ENCODE results near the gene ACOXL.

ACOXL gene

GRCh38 chr2:110881908-110882307 lies 149.5 kb downstream of the ACOXL start:
- no peak for FAIRE-seq

- no peak for FAIRE-seq
These were observed 151.0 kb downstream of the ACOXL start for GRCh38 chr2:110883406-110883805.

GRCh38 chr2:110885256-110885655 lies 152.9 kb downstream of the ACOXL start:
- FAIRE-seq, result no peak

GRCh38 chr2:110886826-110887573 lies 154.6 kb downstream of the ACOXL start:
- no peak for FAIRE-seq

DNA sequence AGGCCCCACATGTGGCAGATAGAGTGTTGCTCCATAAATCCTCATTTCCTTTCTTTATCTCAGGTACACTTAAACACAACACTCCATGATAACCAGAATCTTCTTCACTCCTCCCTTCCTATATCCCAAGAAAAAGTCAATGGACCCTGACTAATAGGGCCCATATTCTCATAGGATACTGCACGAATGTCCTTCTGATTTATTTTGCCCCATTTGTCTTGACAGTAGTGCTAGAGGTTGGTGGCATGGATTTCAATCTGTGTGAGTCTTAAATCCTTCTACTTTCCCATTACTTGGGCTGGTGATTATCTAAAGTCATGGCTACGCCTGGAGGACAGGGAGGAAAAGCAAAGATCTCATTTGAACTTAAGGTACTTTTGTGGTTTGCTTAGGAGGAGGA lies 156.0 kb downstream of the ACOXL start:
- FAIRE-seq, result no peak

GRCh38 chr2:110891626-110892025 lies 159.3 kb downstream of the ACOXL start:
- FAIRE-seq, result no peak

GRCh38 chr2:110896226-110896625 lies 163.9 kb downstream of the ACOXL start:
- FAIRE-seq, result peak; percentile 7

DNA sequence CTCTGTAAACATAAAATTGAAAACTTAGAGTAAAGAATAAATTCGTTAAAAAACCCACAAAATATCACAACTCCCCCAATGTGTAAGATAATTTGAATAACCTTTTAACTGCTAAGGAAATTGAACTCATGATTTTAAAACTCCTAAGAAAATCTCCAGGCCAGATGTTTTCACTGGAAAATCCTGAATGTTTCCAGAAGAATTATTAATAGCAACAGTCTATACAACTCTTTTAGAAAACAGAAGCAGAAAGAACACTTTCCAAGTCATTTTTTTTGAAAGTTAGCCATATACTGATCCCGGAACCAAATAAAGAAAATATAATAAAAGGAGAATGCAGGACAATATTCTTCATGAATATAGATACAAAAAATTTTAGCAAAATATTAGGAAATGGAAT lies 165.6 kb downstream of the ACOXL start:
- no peak for FAIRE-seq

- no peak for FAIRE-seq
These were observed 167.8 kb downstream of the ACOXL start for GRCh38 chr2:110900191-110900590.

DNA sequence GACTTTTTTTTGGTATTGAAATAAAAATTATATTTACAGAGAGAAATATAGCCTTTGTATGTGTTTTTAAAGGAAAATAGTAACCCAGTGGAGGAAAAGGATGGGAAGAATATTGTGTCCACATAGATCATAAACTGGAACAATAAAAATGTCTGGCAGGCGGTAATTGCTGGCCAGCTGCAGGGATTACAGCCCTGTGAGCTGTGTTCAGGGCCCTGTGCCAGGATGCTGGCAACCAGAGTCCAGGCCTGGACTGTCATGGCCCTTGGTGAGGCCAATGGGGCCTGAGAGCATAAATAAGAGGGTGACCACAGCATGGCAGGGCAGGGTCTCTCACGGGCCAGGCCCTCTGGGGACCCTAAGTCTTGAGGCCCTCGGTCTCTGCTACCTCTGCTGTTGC lies 171.2 kb downstream of the ACOXL start:
- FAIRE-seq, result no peak

DNA sequence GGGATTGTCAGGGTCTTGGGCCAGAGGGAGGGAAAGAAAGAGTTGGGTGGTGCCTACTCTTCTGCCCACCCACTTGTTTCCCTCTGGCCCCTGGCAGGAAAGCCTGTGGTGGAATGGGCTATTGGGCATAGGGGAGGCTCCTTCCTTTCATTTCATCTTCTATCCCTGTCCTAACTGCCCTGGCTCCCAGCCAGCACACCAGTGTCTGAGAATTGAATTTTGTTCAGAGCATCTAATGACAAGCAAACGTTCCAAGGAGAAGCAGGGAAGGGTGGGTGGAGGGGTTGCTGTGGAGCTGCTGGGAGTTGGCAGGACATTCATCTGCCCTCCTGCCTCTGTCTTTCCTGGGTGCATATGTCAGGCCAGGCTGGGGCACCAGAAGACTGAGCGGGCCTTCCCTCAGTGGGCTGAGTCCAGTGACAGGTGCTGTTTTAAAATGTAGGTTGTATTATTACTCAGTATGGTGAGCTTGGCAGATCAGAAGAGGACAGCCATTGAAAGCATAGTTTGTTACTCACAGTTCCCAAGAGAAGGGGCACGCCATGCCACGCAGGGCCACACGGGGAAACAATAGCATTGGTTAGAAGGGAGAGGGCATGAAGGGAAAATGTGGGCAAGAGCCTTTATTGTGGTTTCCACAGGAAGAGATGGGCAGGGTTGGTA lies 171.9 kb downstream of the ACOXL start:
- FAIRE-seq, result no peak

DNA sequence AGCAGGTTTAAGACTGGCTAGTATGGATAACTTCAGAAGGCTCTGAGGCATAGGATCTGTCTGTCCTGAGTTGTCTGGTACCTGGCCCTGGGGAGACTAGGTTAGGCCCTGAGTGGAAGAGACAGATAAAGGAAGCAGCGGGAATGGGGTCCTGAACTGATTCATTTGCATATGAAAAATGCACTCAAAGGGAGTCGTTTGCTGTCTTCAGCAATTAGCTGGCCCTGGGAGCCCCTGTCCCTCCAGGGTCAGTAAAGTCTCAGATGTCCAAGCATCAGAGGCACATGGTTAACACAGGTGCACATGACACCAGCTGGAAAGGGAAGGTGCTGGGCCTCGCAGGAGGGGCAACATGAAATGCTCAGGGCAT lies 172.4 kb downstream of the ACOXL start:
- no peak for FAIRE-seq

GRCh38 chr2:110905217-110905616 lies 172.8 kb downstream of the ACOXL start:
- FAIRE-seq, result no peak

- no peak for FAIRE-seq
These were observed 174.4 kb downstream of the ACOXL start for GRCh38 chr2:110906613-110907298.

GRCh38 chr2:110909501-110909900 lies 177.1 kb downstream of the ACOXL start:
- FAIRE-seq, result no peak

- FAIRE-seq, result no peak
These were observed 178.1 kb downstream of the ACOXL start for GRCh38 chr2:110910423-110910822.

- FAIRE-seq, result no peak
These were observed 187.4 kb downstream of the ACOXL start for GRCh38 chr2:110919738-110920137.

- no peak for FAIRE-seq
These were observed 193.1 kb downstream of the ACOXL start for GRCh38 chr2:110925479-110925878.

DNA sequence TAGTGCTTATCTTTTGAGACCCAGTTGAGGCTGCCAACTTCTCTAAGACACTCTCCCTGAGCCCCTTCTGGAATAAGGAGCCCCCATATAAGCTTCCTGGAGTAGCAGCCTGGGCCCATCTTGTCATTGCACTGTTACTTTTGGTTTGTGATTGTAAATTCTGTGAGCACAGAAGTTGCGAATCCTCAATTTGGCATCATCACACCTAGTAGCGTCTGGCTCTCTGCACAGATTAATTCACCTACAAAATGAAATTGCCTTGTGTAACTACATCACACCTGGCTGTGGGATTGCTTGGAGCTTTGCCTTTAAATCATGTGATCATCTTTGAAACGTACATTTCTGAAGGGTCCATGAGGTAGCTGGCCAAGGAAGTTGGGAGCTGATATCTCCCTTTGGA lies 195.2 kb downstream of the ACOXL start:
- no peak for FAIRE-seq

DNA sequence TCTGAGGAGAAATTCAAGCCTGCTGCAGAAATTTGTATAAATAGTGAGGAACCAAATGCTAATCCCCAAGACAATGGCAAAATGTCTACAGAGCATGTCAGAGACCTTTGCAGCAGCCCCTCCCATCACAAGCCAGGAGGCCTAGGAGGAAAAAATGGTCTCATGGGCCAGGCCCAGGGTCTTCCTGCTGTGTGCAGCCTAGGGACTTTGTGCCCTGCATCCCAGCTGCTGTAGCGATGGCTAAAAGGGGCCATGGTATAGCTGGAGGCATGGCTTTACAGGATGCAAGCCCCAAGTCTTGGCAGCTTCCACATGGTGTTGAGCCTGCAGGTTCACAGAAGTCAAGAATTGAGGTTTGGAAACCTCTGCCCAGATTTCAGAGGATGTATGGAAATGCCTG lies 197.2 kb downstream of the ACOXL start:
- FAIRE-seq, result no peak

- no peak for FAIRE-seq
These were observed 199.3 kb downstream of the ACOXL start for GRCh38 chr2:110931648-110932047.

- FAIRE-seq, result no peak
These were observed 201.0 kb downstream of the ACOXL start for GRCh38 chr2:110933420-110933819.

GRCh38 chr2:110934948-110935347 lies 202.6 kb downstream of the ACOXL start:
- no peak for FAIRE-seq

DNA sequence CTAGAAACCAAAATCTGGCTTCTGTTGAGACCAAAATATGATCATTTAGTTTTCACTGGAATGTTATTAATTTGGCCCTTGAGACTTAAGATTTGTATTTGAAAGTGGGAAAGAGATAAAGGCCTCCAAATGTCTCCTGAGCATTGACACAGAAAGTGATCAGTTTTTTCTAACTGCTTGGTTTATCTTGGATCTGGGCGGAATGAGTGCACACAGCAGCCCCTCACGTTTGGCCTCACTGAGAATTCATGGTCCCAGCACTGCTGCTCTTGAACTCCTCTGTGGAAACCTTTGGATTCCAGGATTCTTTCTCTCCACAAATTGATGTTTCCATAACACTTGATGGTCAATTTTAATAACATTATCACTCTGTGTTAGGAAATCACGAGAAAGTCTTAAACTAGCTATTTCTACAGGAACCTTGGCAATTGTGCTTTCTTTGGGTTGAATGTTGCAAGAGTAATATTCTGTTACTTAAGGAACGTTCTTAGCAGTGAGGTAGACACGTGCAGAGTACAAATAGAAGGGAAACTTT lies 208.1 kb downstream of the ACOXL start:
- FAIRE-seq, result no peak

Data from TTC549 (cell line).